HAP-1 (cell line): ENCODE data around the gene ADSL.

Experiments
- DNase-seq, 2 experiments: peaks; one replicate each; pipeline ENCODE4 v3.0.0-alpha.2; 2016 to 2020; ENCODE audit warnings: low spot score in 2 of 2
- H3K27me3 ChIP-seq: fragments of 250-450 bp; sonication (Bioruptor Pico); 2 replicates; pipeline ENCODE4 v1.5.1; 2020; ENCODE audit warnings: low read depth, mild to moderate bottlenecking, moderate library complexity
- H3K36me3 ChIP-seq: fragments of 250-450 bp; sonication (Bioruptor Pico); replicated peaks from 2 replicates; pipeline ENCODE4 v1.5.1; 2020; ENCODE audit warnings: mild to moderate bottlenecking
- H3K4me1 ChIP-seq: fragments of 250-450 bp; sonication (Bioruptor Pico); 2 replicates; pipeline ENCODE4 v1.5.1; 2020; ENCODE audit warnings: mild to moderate bottlenecking
- H3K4me3 ChIP-seq: fragments of 250-450 bp; sonication (Bioruptor Pico); 2 replicates; pipeline ENCODE4 v1.5.1; 2020; ENCODE audit warnings: mild to moderate bottlenecking, moderate library complexity
- H3K9me3 ChIP-seq: fragments of 250-450 bp; sonication (Bioruptor Pico); 2 replicates; pipeline ENCODE4 v1.5.1; 2020; ENCODE audit warnings: mild to moderate bottlenecking, moderate library complexity
- in situ Hi-C: fragments of 300-500 bp; cut with MboI; formaldehyde crosslinking; loops from 3 replicates; pipeline ENCODE4 v1.14.3; 2020; ENCODE audit warnings: low sequenced_read_pairs, inconsistent platforms, mixed read lengths

The ADSL gene

DNA sequence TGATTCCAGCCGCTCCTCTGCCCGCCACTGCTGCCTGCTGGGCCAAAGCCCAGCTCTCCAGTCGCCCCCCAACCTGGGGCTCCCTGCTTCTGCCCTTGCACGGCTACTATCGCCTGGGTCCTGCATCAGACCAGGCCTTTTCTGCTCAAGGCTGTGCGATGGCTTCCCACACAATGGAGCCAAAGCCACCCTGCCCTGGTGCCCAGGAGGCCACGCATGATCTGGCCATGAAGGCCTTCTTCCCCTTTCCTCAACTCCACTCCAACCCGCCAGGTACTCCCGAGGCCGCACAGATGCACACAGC, 69.9 kb downstream of the ADSL start:
- no peak for DNase-seq
- Histone ChIP-seq H3K4me1 (no peaks in the 10 kb centered on the region), H3K36me3 (peaks cover 30% of the 10 kb centered on the region), H3K4me3 (no peak overlapping the region), H3K27me3 (no peaks in the 10 kb centered on the region), H3K9me3 (no peaks in the 10 kb centered on the region)
- in situ Hi-C loops, result no loop called here

DNA sequence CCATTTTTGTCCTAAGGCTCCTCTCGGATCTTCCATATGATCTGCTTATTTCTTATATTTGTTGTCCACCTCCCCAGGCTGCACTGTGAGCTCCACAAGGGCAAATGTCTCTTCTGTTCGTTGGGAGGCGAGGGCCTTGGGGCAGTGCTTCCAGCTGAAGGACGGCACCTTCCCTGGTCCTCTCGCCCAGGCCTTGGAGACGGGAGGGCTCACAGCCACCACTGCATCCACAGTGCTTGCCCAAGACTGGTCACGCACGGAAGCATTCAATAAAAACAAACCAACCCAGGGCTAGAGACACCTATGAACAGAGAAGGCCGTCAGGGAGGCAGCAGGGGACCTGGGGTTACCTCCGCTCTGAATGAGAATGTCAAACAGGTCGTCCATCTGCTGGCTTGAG, 70.3 kb downstream of the ADSL start:
- Histone ChIP-seq H3K27me3 (no peaks in the 10 kb centered on the region), H3K4me3 (no peak overlapping the region), H3K9me3 (no peaks in the 10 kb centered on the region), H3K4me1 (no peaks in the 10 kb centered on the region), H3K36me3 (peaks cover 26% of the 10 kb centered on the region)
- in situ Hi-C loops, result no loop called here
- DNase-seq, result no peak

DNA sequence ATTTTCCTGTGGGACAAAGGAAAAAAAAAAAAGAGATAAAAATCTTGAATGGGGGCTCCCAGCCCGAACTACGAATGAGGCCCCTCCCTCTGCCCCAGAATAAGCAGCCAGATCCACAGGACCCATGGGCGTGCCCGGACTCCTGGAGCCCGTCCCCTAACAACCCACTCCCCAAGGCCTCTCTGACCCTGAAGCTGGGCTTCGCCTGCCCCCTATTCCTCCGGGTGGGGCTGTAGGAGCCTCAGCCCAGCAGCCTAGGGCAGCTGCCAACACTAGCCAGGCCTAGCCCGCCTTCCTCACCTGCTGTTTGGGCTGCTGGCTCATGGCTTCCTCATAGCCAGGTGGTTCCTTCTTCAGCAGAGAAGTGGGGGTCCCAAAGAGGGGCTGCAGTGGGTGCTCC, 70.7 kb downstream of the ADSL start:
- Histone ChIP-seq H3K27me3 (no peaks in the 10 kb centered on the region), H3K4me1 (no peaks in the 10 kb centered on the region), H3K9me3 (no peaks in the 10 kb centered on the region), H3K36me3 (peaks cover 26% of the 10 kb centered on the region), H3K4me3 (no peak overlapping the region)
- no peak for DNase-seq
- in situ Hi-C loops, result no loop called here

DNA sequence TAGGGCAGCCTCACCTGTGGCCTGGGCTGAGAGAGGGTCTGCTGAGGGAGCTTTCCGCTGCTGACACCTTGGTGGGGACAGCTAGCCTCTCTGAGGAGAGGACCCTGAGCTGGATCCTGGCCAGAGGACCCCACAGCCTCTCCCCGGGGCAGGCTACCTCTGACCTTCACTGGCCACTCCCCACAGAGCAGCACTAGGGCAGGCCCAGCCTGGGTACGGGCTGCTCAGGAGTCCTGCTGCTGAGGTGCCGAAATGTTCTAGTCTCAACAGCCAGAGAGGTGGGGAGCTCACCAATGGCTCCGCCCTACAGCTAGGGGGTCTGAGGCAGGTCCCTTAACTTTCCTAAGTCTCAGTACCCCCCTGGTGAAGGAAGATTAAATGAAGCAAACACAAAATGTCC, 71.6 kb downstream of the ADSL start:
- Histone ChIP-seq H3K4me3 (no peak overlapping the region), H3K27me3 (no peaks in the 10 kb centered on the region), H3K36me3 (peaks cover 27% of the 10 kb centered on the region), H3K4me1 (no peaks in the 10 kb centered on the region), H3K9me3 (no peaks in the 10 kb centered on the region)
- in situ Hi-C loops, result no loop called here
- no peak for DNase-seq

DNA sequence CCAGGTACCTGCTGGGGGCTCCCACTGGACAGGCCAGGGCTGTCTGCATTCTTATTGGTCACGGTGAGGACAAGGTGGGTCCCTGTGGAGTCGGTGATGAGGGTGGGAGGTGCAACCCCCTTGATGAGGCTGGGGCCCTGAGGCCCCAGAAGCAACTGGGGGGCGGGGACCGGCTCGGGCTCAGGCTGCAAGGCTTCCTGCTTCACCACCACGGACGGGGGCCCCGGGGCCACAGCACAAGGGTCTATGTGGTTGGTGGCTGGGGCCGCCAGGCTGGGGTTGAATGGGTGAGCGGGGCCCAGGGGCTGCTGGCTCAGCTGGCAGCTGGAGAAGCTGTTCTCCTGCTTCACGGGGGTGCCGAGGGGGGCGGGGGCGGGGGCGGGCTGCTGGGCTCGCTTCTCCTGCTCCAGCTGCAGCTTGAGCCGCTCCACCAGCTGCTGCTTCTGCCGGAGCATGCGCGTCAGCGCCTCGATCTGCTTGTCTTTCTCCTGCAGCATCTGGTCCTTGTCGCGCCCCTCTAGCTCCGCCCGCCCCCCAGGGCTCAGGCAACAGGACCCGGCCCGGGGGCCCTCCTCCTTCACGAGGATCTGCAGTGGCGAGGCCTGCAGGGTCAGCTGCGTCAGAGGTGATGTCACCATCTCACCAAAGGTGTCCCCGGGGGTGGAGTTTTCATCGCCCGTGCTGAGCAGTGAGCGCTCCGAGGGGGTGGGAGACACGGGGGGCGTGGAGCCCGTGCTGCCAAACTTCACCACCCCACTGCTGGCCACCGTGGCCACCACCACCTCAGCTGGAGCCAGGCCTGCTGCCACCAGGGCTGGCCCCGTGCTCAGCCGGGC, 72.3 kb downstream of the ADSL start:
- H3K36me3 ChIP-seq, result peaks cover 33% of the 10 kb centered on the region
- no peak overlapping the region for H3K4me3 ChIP-seq
- in situ Hi-C loops, result no loop called here
- no peaks in the 10 kb centered on the region for H3K27me3 ChIP-seq
- no peaks in the 10 kb centered on the region for H3K4me1 ChIP-seq
- DNase-seq, result no peak
- H3K9me3 ChIP-seq, result no peaks in the 10 kb centered on the region

DNA sequence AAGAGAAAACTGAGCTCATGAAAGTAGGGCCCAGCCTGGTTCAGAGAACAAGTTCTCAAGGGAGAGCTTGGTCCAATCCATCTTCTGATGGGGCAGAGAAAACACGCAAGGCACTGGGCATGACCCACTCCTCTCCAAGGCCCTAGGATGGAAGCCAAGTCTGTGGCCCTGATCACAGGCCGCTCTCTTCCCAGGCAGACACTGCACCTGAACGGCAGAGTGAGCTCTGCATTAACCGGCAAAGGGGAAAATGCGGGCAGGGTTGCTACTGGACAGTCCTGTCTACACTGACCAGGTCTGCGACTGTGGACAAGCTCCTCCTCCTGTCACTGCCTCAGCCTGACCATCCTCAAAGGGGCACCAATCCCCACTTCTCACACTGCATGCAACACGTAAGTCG, 73.4 kb downstream of the ADSL start:
- Histone ChIP-seq H3K9me3 (no peaks in the 10 kb centered on the region), H3K27me3 (no peaks in the 10 kb centered on the region), H3K4me1 (no peaks in the 10 kb centered on the region), H3K4me3 (no peak overlapping the region), H3K36me3 (peaks cover 33% of the 10 kb centered on the region)
- no peak for DNase-seq
- in situ Hi-C loops, result no loop called here

DNA sequence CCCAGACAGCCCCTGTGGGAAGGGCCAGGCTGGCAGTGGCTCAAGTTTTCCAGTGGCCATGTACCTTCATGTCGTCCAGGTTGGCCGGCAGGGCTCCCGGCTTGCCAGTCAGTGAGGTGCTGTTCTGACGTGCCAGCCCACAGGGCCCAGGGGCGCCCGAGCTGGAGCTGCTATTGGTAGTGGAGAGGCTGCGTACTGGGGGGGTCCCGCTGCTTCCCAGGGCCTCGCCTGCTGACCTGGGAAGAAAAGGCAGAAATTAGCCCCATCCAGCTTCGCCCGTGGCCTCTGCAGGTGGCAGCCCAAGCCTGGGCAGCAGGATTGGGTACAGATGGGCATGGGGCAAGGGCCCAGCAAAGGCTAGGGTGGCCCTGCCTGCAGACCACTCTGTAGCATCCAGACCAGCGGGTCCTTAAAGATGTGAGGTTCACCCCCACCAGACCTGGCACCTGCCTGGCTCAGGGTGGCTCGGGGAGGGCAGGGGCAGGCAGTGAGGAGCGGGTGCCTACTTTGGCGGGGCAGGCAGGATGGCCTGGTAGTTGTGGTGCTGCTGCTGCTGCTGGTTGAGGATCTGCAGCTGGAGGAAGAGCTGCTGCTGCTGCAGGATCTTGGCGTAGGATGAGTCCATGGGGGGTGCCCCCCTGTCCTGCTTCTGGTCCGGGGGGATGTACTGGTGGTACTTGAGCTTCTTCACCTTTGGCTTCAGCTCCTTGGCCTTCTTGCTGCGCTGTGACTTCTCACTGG, 74.2 kb downstream of the ADSL start:
- peaks cover 37% of the 10 kb centered on the region for H3K36me3 ChIP-seq
- H3K27me3 ChIP-seq, result no peaks in the 10 kb centered on the region
- no peaks in the 10 kb centered on the region for H3K9me3 ChIP-seq
- H3K4me1 ChIP-seq, result no peaks in the 10 kb centered on the region
- in situ Hi-C loops, result no loop called here
- no peak for DNase-seq
- H3K4me3 ChIP-seq, result no peak overlapping the region

DNA sequence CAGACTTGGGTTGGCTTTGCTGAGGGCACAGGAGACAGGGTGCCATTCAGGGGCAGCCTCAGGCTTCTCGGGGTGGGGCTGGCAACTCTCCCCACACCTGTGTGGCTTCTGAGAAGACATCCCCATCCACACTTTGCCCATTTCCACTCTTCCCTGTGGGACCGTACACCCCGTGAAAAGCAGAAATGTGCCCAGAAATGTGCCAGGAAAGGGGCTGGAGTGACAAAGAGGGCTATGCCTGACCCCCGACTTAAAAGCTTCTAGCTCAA, 74.7 kb downstream of the ADSL start:
- Histone ChIP-seq H3K4me1 (no peaks in the 10 kb centered on the region), H3K27me3 (no peaks in the 10 kb centered on the region), H3K9me3 (no peaks in the 10 kb centered on the region), H3K36me3 (peaks cover 37% of the 10 kb centered on the region), H3K4me3 (no peak overlapping the region)
- in situ Hi-C loops, result no loop called here
- no peak for DNase-seq

DNA sequence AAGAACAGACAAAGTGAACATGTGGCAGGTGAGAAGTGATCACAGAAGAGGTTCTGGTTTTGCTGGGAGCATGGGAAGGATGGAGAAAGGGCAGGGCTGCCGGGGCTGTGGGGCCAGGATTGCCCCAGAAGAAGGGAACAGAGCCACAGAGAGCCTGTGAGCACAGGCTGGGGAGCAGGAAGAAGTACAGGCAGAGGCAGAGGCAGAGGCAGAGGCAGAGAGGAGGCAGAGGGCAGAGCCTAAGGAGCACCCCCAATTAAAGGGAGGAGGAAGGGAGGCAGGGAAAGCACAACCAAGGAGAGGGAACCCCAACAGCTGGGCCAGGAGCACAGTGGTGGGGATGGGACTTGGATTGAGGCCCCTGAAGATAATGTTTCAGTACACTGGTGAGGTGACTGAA, 75.6 kb downstream of the ADSL start:
- H3K36me3 ChIP-seq, result peaks cover 37% of the 10 kb centered on the region
- in situ Hi-C loops, result no loop called here

DNA sequence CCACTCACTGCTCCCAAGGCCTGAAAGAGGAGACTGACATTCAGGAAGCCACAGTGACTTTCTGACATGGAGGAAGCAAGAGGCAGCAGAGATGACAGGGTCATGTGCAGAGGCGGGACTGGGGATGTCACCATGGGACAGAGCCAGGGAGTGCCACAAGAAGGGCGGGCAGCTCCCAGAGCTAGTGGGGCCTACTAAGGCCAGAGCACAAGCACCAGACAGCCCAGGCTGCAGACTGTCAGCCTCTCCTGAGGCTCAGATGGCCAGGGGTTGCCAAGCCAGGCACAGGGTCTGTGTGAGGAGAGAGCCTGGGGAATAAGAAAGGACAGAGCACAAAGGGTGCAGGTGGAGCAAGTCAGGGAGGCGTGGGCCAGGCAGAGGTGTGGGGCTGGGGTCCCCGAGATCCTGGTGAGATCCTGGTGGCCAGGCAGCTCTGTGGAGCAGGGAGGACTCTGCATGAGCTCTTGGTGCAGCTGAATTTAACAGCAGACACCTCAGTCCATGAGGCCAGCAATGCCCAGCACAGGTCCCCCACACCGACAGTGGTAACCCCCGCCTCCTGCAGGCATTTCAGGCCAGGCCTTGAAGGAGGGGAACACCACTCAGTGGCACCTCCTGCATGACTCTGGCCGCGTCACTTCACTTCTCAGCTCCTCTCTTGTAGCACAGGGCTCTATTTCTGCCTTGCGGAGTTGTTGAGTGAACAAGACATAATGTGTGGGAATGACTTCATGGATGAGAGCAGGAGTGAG, 76.4 kb downstream of the ADSL start:
- in situ Hi-C loops, result no loop called here
- Histone ChIP-seq H3K4me1 (no peaks in the 10 kb centered on the region), H3K36me3 (peaks cover 35% of the 10 kb centered on the region), H3K27me3 (no peaks in the 10 kb centered on the region), H3K9me3 (no peaks in the 10 kb centered on the region), H3K4me3 (no peak overlapping the region)
- no peak for DNase-seq

More for the DNA sequence above, 75.6 kb downstream of the ADSL start:
- no peaks in the 10 kb centered on the region for H3K9me3 ChIP-seq
- H3K4me3 ChIP-seq, result no peak overlapping the region
- DNase-seq, result no peak
- no peaks in the 10 kb centered on the region for H3K4me1 ChIP-seq
- H3K27me3 ChIP-seq, result no peaks in the 10 kb centered on the region

DNA sequence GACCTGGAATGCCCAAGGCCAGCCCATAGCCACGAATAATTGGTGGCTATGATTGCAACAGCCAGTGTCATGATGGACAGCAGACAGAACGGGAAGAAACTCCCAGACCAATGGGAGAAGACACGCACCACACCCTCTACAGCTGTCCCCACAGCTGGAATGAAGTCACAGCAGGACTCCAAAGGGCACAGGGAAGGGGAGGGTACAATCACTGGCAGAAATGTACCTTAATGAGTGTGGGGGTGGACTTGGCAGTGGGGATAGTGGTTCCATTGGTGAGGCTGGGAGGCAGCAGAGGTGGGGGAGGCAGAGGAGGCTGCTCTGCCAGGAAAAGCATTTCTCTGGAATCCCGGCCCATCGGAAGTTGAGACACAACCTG, 77.0 kb downstream of the ADSL start:
- no peak for DNase-seq
- Histone ChIP-seq H3K4me1 (no peaks in the 10 kb centered on the region), H3K9me3 (no peaks in the 10 kb centered on the region), H3K36me3 (peaks cover 30% of the 10 kb centered on the region), H3K4me3 (no peak overlapping the region), H3K27me3 (no peaks in the 10 kb centered on the region)
- in situ Hi-C loops, result no loop called here

DNA sequence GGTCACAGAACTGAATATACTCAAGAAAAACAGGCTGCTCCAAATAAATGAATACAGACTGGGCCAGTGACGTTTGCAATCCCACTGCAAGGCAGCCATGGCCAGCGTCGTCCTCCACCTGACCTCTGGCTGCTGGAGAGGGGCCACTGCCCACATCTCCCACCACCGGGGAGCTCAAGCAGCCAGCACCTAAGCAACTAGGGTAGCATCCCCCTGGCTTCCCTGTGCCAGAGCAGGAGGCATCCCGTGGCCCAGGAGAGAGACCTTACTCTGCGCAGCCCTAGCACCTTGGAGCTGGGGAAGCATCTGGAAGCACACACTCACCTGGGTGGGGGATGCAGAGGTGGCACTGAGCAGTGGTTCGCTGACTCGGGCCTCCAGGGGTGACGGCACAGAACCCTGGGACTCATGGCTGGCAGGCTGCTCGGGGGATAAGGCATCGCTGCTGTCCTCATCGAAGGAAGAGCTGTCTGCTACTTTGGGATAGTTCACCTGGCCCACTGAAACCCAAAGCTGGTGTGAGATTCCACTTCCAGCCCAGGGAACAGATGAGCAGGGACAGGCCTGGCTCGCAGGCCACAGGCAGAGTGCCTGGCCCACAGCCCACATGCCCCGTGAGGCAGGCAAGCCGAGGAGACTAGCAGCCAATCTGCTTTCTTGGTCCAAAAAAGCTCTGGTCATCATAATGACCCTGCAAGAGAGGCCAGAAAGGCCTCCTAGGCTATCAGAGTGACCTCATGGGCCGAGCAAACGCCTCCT, 77.8 kb downstream of the ADSL start:
- no peaks in the 10 kb centered on the region for H3K27me3 ChIP-seq
- no peak for DNase-seq
- no peaks in the 10 kb centered on the region for H3K9me3 ChIP-seq
- in situ Hi-C loops, result no loop called here
- peaks cover 32% of the 10 kb centered on the region for H3K36me3 ChIP-seq
- no peak overlapping the region for H3K4me3 ChIP-seq
- no peaks in the 10 kb centered on the region for H3K4me1 ChIP-seq

DNA sequence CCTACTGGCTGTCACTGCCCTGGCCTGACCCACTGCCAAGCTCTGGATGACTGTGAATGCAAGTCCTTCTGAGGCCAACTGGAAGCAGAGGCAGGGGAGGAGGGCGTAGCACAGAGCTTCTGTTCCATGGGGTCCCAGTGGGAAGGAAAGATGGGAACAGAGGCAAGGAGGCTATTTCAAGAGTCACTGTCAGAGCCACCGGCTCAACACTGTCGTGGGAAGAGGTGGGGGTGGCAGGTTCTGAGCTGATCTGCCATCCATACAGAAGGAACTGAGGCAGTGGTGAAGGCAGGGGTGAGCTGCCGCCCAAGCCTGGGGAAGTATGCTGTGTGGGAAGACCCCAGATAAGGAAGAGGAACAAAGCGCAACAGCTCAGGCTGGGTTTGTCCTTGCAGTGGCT, 78.8 kb downstream of the ADSL start:
- Histone ChIP-seq H3K36me3 (peaks cover 30% of the 10 kb centered on the region), H3K27me3 (no peaks in the 10 kb centered on the region), H3K9me3 (no peaks in the 10 kb centered on the region), H3K4me1 (no peaks in the 10 kb centered on the region), H3K4me3 (no peak overlapping the region)
- in situ Hi-C loops, result no loop called here
- no peak for DNase-seq
